ENCODE data around the gene KLHDC8B.

Gene KLHDC8B

GRCh38 chr3:49132437-49133225 is 38.8 kb upstream of the KLHDC8B start, which contains the start of gene LAMB2:
Gene LAMB2 (minus strand): TSS chr3:49133050. CDS start chr3:49132867, 183 bp downstream.
- Histone ChIP-seq H3K27me3 (peaks cover 17% of the 10 kb centered on the region), H3K4me3 (ENCODE audit: low read depth in 1 of 2, low read length in 1 of 2) (peak within 1 kb of the TSS; percentile 1 to 38), H3K36me3 (no peaks in the 10 kb centered on the region), H3K9me3 (no peaks in the 10 kb centered on the region), H3K27ac (no peak within 1 kb of the TSS), H3K4me1 (ENCODE audit: control insufficient read depth in 1 of 2, insufficient read depth in 1 of 2, low read depth in 1 of 2, low read length in 1 of 2) (peaks cover 10 to 14% of the 10 kb centered on the region in 2 experiments)
- TF ChIP-seq CTCF (IDR thresholded peaks at IDR 0.05): no peak

- H3K4me3 ChIP-seq (ENCODE audit: low read depth in 1 of 2, low read length in 1 of 2): peak overlapping the region; percentile 1 to 38
- no peaks in the 10 kb centered on the region for H3K9me3 ChIP-seq
- H3K4me1 ChIP-seq (ENCODE audit: control insufficient read depth in 1 of 2, insufficient read depth in 1 of 2, low read depth in 1 of 2, low read length in 1 of 2): peaks cover 10 to 14% of the 10 kb centered on the region in 2 experiments
- no peak overlapping the region for H3K27ac ChIP-seq
- peaks cover 17% of the 10 kb centered on the region for H3K27me3 ChIP-seq
- TF ChIP-seq CTCF (IDR thresholded peaks at IDR 0.05): no peak
- H3K36me3 ChIP-seq: no peaks in the 10 kb centered on the region
These were observed 38.0 kb upstream of the KLHDC8B start for GRCh38 chr3:49133226-49133951.

GRCh38 chr3:49134471-49135265 is 36.7 kb upstream of the KLHDC8B start:
- Histone ChIP-seq H3K36me3 (no peaks in the 10 kb centered on the region), H3K4me1 (ENCODE audit: control insufficient read depth in 1 of 2, insufficient read depth in 1 of 2, low read depth in 1 of 2, low read length in 1 of 2) (peaks cover 10 to 14% of the 10 kb centered on the region in 2 experiments), H3K27me3 (peaks cover 19% of the 10 kb centered on the region), H3K27ac (no peak overlapping the region), H3K9me3 (no peaks in the 10 kb centered on the region), H3K4me3 (ENCODE audit: low read depth in 1 of 2, low read length in 1 of 2) (no peak overlapping the region)
- TF ChIP-seq CTCF (IDR thresholded peaks at IDR 0.05): no peak

GRCh38 chr3:49135499-49135898 is 35.9 kb upstream of the KLHDC8B start:
- H3K27ac ChIP-seq: no peak overlapping the region
- no peaks in the 10 kb centered on the region for H3K9me3 ChIP-seq
- no peak overlapping the region for H3K4me3 ChIP-seq (ENCODE audit: low read depth in 1 of 2, low read length in 1 of 2)
- H3K36me3 ChIP-seq: no peaks in the 10 kb centered on the region
- peaks cover 10 to 14% of the 10 kb centered on the region in 2 experiments for H3K4me1 ChIP-seq (ENCODE audit: control insufficient read depth in 1 of 2, insufficient read depth in 1 of 2, low read depth in 1 of 2, low read length in 1 of 2)
- H3K27me3 ChIP-seq: peaks cover 27% of the 10 kb centered on the region
- no peak for TF ChIP-seq CTCF (IDR thresholded peaks at IDR 0.05)

GRCh38 chr3:49140080-49140479 is 31.3 kb upstream of the KLHDC8B start:
- no peaks in the 10 kb centered on the region for H3K4me1 ChIP-seq (ENCODE audit: control insufficient read depth in 1 of 2, insufficient read depth in 1 of 2, low read depth in 1 of 2, low read length in 1 of 2)
- TF ChIP-seq CTCF (IDR thresholded peaks at IDR 0.05): no peak
- peaks cover 11% of the 10 kb centered on the region for H3K27me3 ChIP-seq
- no peaks in the 10 kb centered on the region for H3K36me3 ChIP-seq
- no peaks in the 10 kb centered on the region for H3K9me3 ChIP-seq
- no peak overlapping the region for H3K4me3 ChIP-seq (ENCODE audit: low read depth in 1 of 2, low read length in 1 of 2)
- H3K27ac ChIP-seq: no peak overlapping the region
